GM18511 (cell line): ENCODE measurements around the gene MUC6.

ENCODE experiments used
- ATAC-seq: cut with Tn5 transposase; IDR thresholded peaks from one replicate; pipeline ENCODE4 v1.9.1; 2021; ENCODE audit warnings: mild to moderate bottlenecking, moderate library complexity; ENCODE audit not compliant: unreplicated experiment

Gene MUC6

GRCh38 chr11:1037506-1038055 is 1.1 kb upstream of the MUC6 start:
- ATAC-seq: no peak

GRCh38 chr11:1036931-1037330 is 413 bp upstream of the MUC6 start:
- ATAC-seq: no peak

GRCh38 chr11:1035577-1036283 is 788 bp downstream of the MUC6 start:
- ATAC-seq: no peak

GRCh38 chr11:1034456-1035295 is 1.8 kb downstream of the MUC6 start:
- ATAC-seq: no peak

GRCh38 chr11:1034001-1034400 is 2.5 kb downstream of the MUC6 start:
- ATAC-seq: no peak

GRCh38 chr11:1033016-1033798 is 3.3 kb downstream of the MUC6 start:
- ATAC-seq: no peak

- no peak for ATAC-seq
Observed at GRCh38 chr11:1032310-1032891, 4.1 kb downstream of the MUC6 start.

GRCh38 chr11:1031121-1031899 is 5.2 kb downstream of the MUC6 start:
- no peak for ATAC-seq

GRCh38 chr11:1030556-1030955 is 6.0 kb downstream of the MUC6 start:
- ATAC-seq: no peak

GRCh38 chr11:1030086-1030485 is 6.4 kb downstream of the MUC6 start:
- no peak for ATAC-seq

GRCh38 chr11:1029654-1030053 is 6.9 kb downstream of the MUC6 start:
- no peak for ATAC-seq

- ATAC-seq: no peak
Observed at GRCh38 chr11:1029051-1029450, 7.5 kb downstream of the MUC6 start.

- no peak for ATAC-seq
Observed at GRCh38 chr11:1028616-1029015, 7.9 kb downstream of the MUC6 start.

- no peak for ATAC-seq
Observed at GRCh38 chr11:1028291-1028540, 8.3 kb downstream of the MUC6 start.

- no peak for ATAC-seq
Observed at GRCh38 chr11:1027483-1028290, 8.8 kb downstream of the MUC6 start.

GRCh38 chr11:1026641-1027482 is 9.7 kb downstream of the MUC6 start:
- ATAC-seq: no peak

- ATAC-seq: no peak
Observed at GRCh38 chr11:1026163-1026450, 10.4 kb downstream of the MUC6 start.

- no peak for ATAC-seq
Observed at GRCh38 chr11:1025410-1026162, 10.9 kb downstream of the MUC6 start.
